ENCODE results near the gene GBGT1.

The GBGT1 gene

GRCh38 chr9:133161547-133161950 is 2.2 kb downstream of the GBGT1 start:
- peak; percentile 36 for DNase-seq

DNA sequence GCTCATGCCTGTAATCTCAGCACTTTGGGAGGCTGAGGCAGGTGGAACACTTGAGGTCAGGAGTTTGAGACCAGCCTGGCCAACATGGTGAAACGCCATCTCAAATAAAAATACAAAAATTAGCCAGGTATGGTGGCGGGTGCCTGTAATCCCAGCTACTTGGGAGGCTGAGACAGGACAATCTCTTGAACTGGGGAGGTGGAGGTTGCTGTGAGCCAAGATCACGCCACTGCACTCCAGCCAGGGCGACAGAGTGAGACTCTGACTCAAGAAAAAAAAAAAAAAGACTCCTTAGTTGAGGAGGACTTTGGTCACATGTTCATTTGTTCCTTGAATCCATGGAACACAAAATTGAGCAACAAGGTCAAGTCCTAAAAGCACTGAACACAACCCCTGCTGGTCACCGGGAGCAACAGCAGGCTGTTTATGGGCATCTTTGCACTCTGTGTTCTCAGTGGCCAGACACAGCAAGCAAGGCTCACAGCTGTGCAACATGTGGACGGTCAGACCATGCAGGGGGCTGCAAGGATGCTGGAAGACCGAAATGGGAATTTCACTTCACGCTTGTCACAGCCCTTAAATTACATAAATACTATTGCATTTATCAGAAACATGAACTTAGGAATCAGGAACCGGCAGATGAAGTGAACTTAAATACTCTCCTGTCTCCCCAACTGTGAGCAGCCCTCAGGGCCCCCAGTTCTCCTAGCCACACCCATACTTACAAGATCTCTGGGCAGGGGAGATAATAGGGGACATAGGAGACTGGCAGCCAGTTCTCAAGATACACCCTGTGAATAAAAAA is 2.8 kb downstream of the GBGT1 start:
- peak; percentile 99 for DNase-seq

DNA sequence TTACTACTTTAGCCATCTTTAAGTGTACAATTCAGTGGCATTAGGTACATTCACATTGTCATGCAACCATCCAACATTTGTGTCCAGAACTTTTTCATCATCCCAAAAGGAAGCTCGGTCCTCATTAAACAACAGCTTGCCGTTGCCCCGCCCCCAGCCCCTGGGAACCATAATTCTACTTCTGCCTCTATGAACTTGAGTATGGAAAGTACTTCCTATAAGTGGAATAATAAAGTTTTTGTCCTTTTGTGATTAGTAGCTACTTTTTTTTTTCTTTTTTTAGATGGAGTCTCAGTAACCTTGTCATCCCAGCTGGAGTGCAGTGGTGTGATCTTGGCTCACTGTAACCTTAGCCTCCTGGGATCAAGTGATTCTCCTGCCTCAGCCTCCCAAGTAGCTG is 5.0 kb downstream of the GBGT1 start:
- DNase-seq, result no peak

GRCh38 chr9:133155156-133155555 is 8.6 kb downstream of the GBGT1 start:
- no peak for DNase-seq

- no peak for DNase-seq
Observed at GRCh38 chr9:133154097-133154989, 9.4 kb downstream of the GBGT1 start.

DNA sequence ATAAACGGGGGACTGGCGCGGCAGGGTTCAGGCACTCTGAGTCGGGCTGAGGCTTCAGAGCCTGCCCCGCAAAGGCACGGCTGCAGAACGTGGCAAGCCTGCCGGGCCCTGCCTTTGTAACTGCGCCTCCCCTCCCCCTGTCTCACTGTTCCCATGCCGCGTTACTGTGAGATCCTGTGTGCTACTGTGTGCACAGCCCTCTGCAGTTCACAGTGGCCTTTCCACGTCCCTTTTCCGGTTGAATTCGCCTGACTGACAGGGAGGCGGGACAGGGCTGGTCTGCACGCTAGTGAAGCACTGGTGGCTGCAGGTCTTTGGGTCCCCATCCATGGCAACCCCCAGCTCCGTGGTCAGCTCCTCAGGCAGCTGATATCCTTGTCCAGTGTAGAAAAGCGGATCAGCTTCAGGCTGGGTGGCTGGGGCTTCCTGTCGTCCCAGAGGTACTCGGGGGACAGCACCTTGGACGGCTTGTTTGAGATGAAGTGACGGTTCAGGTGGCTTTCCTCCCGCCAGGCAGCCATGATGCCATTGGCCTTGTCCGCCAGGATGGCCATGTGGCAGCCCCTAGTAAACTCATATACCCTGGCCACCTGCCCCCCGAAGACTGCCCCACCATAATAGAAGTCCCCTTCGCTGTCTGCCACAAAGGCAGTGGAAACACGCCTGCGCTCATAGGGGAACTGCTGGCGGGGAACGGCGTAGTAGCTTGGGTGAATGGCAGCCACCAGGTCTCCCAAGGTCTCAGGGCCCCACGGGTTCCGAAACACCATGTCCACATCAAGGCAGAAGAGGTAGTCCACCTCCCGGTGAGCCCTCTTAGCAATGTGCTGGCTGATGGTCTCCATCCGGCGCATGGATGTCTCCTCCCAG is 10.3 kb downstream of the GBGT1 start:
- DNase-seq, result no peak

DNA sequence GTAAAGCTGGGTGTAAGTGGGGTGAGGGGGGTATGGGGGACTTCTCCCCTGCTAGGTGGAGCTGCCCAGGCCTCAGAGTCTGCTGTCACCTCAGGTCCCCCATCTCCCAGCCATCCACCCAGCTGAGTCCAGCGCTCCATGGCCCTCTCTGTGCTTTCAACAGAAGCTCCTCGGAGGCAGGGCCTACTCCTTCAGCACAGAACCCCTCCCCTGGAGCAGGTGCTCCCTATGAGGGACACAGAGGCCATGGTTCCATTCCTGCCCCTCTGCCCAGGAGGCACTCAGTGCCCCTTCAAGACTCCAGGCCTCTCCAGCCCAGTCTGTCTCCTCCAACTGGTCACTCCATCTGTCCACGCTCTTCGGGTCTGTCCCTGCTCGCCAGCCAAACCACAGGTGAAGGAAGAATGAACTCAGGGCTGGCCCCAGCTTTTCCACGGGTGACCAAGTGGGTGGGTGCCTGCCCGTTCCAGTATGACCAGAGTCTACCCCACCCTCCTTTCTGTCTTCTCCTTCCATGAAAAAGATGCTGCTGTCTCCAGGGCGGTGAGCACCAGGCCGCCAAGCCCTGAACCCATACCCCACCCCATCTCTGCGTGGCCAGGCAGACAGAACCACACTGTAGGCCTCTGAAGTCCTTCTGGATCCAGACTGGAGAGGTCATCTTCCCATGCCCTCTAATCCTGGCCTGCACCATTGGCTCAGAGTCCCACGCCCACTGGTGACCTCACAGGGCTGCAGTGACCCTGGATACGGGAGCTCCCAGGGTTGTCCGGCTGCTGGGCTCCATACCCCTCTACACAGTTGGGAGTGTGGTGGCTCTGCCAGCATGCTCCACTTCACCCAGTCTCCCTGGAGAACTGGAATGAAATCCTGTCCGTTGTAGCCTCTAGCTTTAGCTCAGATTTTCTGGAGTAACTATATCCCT is 11.9 kb downstream of the GBGT1 start:
- DNase-seq, result no peak

GRCh38 chr9:133151041-133151440 is 12.7 kb downstream of the GBGT1 start:
- DNase-seq, result no peak

DNA sequence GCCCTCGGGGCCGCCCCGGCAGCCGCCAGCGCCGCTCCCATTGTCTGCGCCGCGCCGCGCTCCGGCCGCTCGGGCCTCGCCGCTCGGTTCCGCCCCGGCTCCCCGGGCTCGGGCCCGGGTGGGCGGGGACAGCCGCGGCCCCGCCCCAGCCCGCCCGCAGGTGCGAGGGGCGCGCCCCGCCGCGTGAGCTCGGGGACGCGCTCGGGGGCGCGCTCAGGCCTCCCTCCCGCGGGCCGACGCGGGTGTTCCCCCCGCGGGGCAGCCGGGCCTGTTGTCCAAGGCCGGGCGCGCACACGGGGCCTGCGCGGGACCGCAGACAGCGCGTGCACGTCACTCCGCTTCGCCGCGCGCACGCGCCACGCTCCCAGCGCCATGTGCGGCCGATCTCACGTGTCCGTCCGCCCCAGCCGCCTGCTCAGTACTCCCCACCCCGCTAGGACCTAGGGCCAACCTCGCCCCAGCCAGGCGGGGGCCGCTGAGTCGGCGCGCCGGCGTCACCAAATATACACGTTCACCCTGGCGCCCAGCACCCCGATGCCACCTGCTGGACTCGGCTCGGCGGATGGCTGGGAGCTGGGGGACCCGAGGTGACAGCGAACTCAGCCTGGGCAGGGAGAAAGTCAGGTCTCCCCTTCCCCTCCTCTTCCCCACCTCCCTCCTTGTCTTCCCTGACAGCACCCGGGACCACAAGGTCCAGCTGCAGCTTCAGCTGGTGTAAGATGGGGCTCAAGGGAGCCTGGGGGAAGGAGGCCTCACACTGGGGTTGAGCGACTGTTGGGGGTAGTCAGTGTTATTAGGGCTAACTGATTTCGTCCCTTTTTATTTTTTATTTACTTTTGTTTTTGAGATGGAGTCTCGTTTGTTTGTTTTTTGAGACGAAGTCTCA is 14.3 kb downstream of the GBGT1 start:
- DNase-seq, result peak; percentile 94

DNA sequence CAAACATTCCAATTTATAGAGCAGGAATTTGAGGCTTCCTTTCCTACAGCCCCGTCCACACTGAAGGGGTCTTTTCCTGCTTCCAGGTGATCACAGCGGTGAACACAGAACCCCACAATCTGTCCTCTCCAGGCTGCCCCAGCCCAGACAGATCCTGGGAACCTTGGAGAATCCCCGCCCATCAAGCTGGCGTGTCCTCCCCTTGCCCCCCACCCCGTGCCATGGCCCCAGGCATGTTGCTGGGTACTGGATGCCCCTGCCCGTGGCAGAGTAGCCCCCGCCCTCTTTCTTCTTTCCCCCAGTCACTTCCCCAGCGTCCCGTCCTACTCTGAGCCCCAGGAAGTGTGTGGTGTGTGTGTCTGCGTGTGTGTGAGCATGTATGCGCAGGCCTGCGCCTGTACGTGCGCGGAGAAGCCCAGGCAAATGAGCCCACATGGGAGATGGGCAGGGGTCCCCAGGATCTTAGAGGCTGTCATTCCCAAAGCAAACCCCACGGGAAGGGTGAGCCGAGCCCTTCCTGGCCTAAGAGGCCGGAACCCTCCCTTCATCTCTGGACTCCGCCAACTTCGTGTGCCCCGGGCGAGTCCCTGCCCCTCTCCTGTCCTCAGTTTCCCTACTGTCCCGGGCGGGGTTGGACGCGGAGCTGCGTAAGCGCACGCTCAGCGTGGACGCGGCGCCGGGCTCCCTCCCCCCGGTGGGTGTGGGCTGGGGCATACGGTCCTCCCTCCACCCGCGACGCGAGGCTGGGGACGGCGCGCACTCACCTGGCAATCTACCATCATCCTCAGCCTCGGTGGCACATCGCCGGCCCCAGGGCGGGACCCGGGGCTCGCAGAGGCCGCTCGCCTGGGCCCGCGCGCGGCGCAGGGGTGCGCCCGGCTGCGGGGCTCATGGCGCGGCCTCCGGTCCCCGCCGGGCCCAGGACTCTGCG is 15.2 kb downstream of the GBGT1 start:
- DNase-seq, result peak; percentile 68

GRCh38 chr9:133147412-133148198 is 16.1 kb downstream of the GBGT1 start:
- DNase-seq, result peak; percentile 80

GRCh38 chr9:133146746-133147411 is 16.8 kb downstream of the GBGT1 start:
- no peak for DNase-seq

DNA sequence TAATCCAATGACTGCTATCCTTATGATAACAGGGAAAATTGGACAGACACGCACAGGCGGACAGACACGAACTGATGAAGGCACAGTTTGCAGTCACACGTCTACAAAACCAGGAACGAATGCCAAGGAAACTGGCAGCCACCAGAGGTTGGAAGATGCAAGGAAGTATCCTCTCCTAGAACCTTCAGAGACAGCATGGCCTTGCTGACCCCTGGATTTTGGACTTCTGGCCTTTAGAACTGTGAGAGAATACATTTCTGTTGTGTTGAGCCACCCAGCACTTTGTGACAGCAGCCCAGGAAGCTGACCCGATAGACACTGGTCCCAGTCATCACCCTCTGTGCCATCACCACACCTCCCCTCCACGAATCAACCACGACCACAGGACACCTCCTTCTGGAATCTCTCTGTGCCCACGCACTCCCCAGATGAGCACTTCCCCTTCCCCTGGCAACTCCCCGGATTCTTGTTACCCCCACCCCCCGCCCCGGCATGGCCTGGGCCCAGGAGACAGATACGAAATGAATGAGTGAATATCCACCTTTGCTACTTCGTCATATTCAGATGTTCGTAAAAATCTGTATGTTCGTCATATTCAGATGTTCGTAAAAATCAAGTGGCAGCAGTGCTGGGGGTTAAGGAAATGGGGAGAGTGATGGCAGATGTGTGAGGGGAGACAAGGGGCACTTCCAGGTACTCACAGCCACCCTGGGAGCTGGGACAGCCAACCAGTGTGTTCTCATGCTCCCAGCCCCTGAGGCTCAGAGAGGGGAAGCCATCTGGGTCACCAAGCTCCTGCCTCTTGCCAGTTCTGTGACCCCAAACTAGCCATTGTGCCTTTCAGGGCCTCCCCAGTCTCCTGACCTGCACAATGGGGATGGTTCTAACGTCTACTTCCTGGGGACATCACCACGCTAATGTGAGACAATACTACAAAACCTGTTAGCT is 18.5 kb downstream of the GBGT1 start:
- no peak for DNase-seq

DNA sequence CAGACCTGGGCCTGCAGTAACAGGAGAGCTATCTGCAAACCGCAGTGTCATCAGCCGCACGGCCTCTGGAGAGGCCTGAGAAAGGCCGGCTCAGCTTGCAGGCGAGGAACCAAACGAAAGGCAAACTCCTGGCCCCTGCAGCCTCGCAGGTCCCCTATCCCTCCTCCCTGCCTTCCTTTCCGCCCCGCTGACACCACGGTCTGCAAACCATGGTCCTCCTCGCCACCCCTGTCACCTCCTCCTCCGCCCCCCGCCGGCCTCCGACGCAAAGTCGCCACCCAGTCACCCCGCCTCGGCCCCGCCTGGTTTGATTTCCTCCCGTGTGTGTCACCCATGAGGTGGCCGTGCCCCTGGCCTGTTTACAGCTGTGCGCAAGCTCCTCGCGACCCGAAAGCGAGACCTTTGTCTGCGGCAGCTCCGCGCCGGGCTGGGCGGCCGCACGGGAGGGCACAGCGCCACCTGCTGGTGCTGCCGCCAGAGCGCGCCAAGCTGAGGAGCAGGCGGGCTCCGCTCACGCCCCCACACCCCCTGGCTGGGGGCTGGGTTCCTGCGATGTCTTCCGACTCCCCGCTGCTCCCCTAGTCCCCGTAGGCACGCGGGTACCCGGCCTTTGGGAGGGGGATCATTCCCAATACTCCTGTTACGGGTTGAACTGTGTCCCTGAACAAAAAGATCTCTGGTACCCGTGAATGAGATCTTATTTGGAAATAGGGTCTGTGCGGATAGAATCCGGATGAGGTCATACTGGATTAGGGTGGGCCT is 19.4 kb downstream of the GBGT1 start:
- peak; percentile 85 for DNase-seq

DNA sequence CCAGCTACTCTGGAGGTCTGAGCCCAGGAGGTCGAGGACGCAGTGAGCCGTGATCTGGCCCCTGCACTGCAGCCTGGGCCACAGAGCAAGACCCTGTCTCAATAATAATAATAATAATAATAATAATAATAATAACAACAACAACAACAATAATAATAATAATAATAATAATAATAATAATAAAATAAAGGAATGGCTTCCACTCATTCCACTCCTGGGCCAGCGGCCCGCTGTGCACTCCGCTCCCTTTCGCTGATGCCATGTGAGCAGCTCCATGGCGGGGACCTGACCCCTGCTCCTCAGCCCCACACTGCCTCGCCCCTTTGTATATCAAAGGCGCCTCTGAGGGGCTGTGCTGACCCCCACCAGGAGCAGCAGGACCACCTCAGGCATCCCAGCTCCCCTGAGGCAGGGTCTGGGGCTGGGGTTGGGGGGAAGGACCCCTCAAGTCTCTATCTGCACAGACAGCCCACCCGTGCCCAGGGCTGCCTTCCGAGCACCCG is 20.0 kb downstream of the GBGT1 start:
- DNase-seq, result no peak

All from hematopoietic multipotent progenitor cell treated with erythropoietin and hydrocortisone succinate and interleukin-3 and kit ligand, for 8 days (in vitro differentiated cells).